SKM-1 (cell line): ENCODE measurements around the gene GALNTL6.
"Not testable (repeated sequence)": the region's sequence is repeated elsewhere in the genome, so short reads cannot be mapped to it uniquely, and the experiment has no call there.

ENCODE experiments used
- DNase-seq: peaks from one replicate; lab custom pipeline; 2025; ENCODE audit not compliant: unreplicated experiment; lab: John Stamatoyannopoulos, UW

Gene GALNTL6

GRCh38 chr4:172917403-172917802 lies 1104.2 kb downstream of the GALNTL6 start:
- not testable (repeated sequence) for DNase-seq

- no peak for DNase-seq
Measured at GRCh38 chr4:172919269-172919668, 1106.1 kb downstream of the GALNTL6 start.

- DNase-seq, result no peak
Measured at GRCh38 chr4:172927096-172927814, 1114.1 kb downstream of the GALNTL6 start.

GRCh38 chr4:172928347-172928746 lies 1115.1 kb downstream of the GALNTL6 start:
- DNase-seq, result no peak

GRCh38 chr4:172938072-172938829 lies 1125.0 kb downstream of the GALNTL6 start:
- DNase-seq, result no peak

- DNase-seq, result no peak
Measured at GRCh38 chr4:172938870-172939269, 1125.7 kb downstream of the GALNTL6 start.

GRCh38 chr4:172942840-172943239 lies 1129.6 kb downstream of the GALNTL6 start:
- no peak for DNase-seq

GRCh38 chr4:172945611-172946010 lies 1132.4 kb downstream of the GALNTL6 start:
- no peak for DNase-seq

- no peak for DNase-seq
Measured at GRCh38 chr4:172946503-172946902, 1133.3 kb downstream of the GALNTL6 start.

- no peak for DNase-seq
Measured at GRCh38 chr4:172947594-172947993, 1134.4 kb downstream of the GALNTL6 start.

GRCh38 chr4:172950990-172951389 lies 1137.8 kb downstream of the GALNTL6 start:
- DNase-seq, result no peak

- DNase-seq, result no peak
Measured at GRCh38 chr4:172951679-172952451, 1138.7 kb downstream of the GALNTL6 start.

- no peak for DNase-seq
Measured at GRCh38 chr4:172953896-172954568, 1140.8 kb downstream of the GALNTL6 start.

GRCh38 chr4:172956340-172956739 lies 1143.1 kb downstream of the GALNTL6 start:
- not testable (repeated sequence) for DNase-seq

- DNase-seq, result no peak
Measured at GRCh38 chr4:172957216-172957615, 1144.0 kb downstream of the GALNTL6 start.

GRCh38 chr4:172962564-172963353 lies 1149.6 kb downstream of the GALNTL6 start:
- no peak for DNase-seq

GRCh38 chr4:172963498-172964294 lies 1150.5 kb downstream of the GALNTL6 start:
- DNase-seq, result no peak

- DNase-seq, result not testable (repeated sequence)
Measured at GRCh38 chr4:172970189-172970588, 1157.0 kb downstream of the GALNTL6 start.

- DNase-seq, result no peak
Measured at GRCh38 chr4:172974586-172974985, 1161.4 kb downstream of the GALNTL6 start.
